Gastrocnemius medialis (tissue), 4 donors: ENCODE measurements around the gene PARVA.

Experiments
- CTCF ChIP-seq, 5 experiments: fragments of 450-650 bp in 3 of 5; fragments of 200-600 bp in 2 of 5; sonication (generic) in 2 of 5; IDR thresholded peaks in 4 of 5; conservative IDR thresholded peaks in 1 of 5; 1 replicate in 4 of 5; 2 replicates in 1 of 5; pipeline ENCODE4 v1.5.1; 2016 to 2019; ENCODE audit warnings: antibody characterized with exemption in 5 of 5, mild to moderate bottlenecking in 3 of 5, moderate library complexity in 3 of 5
- POLR2A ChIP-seq, 2 donors: fragments of 450-650 bp; IDR thresholded peaks; one replicate each; pipeline ENCODE4 v1.6.1; 2017; ENCODE audit warnings: antibody characterized with exemption in 2 of 2, mild to moderate bottlenecking in 2 of 2, moderate library complexity in 2 of 2

- TF ChIP-seq POLR2A (IDR thresholded peaks at IDR 0.05) = no peak
- no peak for TF ChIP-seq CTCF (IDR thresholded peaks at IDR 0.05 in 4 of 5, conservative IDR thresholded peaks at IDR 0.05 in 1 of 5)
These were observed 106.2 kb downstream of the PARVA start for GRCh38 chr11:12483604-12484003.
